Neural progenitor cell (in vitro differentiated cells): ENCODE results near the gene CFAP43.

Experiments
- EZH2 ChIP-seq: fragments of 200-600 bp; sonication (generic); IDR thresholded peaks from 2 replicates; pipeline ENCODE4 v1.6.1; 2017; ENCODE audit warnings: antibody characterized with exemption, mild to moderate bottlenecking, moderate library complexity
- TF ChIP-seq, protein P1 (sequence below): fragments of 200-600 bp; sonication (generic); IDR thresholded peaks from 2 replicates; pipeline ENCODE4 v1.5.1; 2017; ENCODE audit warnings: antibody characterized with exemption, mild to moderate bottlenecking

DNA sequence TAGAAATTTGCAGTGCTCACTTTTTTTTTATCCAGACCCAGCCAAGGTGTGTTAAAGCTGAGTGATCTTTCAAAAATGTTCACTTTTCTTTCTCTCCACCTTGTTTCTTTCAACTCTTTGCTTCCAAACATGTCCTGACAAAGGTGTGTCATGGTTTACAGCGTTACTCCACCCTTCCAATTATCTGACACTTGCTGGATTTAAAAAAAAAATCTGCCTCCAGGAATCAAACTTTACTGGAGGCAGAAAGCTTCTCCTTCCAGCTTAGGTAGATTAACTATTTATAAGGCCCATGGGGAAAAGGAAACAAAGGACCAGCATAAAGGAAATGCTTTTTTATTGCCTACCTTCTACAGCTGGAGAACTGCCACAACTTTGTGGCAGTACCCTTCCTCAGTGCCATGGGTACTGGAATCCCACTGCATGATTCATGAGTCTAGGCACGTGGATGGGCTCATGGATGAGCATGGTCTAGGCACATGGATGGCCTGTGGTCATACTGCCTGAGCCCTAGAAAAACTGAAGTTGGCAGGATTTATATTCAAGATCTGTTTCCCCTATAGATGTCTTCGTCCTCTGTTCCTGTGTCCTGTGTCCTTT lies 146.3 kb downstream of the CFAP43 start, which contains the start of gene COL17A1:
- TF ChIP-seq, protein P1, sequence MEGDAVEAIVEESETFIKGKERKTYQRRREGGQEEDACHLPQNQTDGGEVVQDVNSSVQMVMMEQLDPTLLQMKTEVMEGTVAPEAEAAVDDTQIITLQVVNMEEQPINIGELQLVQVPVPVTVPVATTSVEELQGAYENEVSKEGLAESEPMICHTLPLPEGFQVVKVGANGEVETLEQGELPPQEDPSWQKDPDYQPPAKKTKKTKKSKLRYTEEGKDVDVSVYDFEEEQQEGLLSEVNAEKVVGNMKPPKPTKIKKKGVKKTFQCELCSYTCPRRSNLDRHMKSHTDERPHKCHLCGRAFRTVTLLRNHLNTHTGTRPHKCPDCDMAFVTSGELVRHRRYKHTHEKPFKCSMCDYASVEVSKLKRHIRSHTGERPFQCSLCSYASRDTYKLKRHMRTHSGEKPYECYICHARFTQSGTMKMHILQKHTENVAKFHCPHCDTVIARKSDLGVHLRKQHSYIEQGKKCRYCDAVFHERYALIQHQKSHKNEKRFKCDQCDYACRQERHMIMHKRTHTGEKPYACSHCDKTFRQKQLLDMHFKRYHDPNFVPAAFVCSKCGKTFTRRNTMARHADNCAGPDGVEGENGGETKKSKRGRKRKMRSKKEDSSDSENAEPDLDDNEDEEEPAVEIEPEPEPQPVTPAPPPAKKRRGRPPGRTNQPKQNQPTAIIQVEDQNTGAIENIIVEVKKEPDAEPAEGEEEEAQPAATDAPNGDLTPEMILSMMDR = no peak
- no peak for TF ChIP-seq EZH2
